OCI-LY3 (cell line): ENCODE results near the gene OR52N1.

ENCODE experiments used
- H2AFZ ChIP-seq: fragments of 200-600, 300-600 bp; shearing (Covaris generic); 2 replicates; pipeline ENCODE4 v1.6.0; 2014; ENCODE audit warnings: antibody characterized with exemption, low read depth, low read length
- H3K27ac ChIP-seq: fragments of 200-600, 300-600 bp; sonication (generic); 2 replicates; pipeline ENCODE4 v1.5.1; 2014; ENCODE audit warnings: mild to moderate bottlenecking, low read length, moderate library complexity, mixed read lengths
- H3K27me3 ChIP-seq: fragments of 200-600, 300-600 bp; sonication (generic); 2 replicates; pipeline ENCODE4 v1.6.1; 2014; ENCODE audit warnings: low read depth, low read length, mixed read lengths
- H3K36me3 ChIP-seq: fragments of 200-600, 300-600 bp; sonication (generic); replicated peaks from 2 replicates; pipeline ENCODE3; 2014; ENCODE audit warnings: low read depth, low read length, mixed read lengths
- H3K4me1 ChIP-seq: fragments of 300-600, 200-600 bp; sonication (generic); 2 replicates; pipeline ENCODE4 v1.6.1; 2014; ENCODE audit warnings: low read length, mixed read lengths
- H3K4me2 ChIP-seq: fragments of 200-600, 300-600 bp; sonication (generic); 2 replicates; pipeline ENCODE4 v1.6.1; 2014; ENCODE audit warnings: low read length, mixed read lengths
- H3K4me3 ChIP-seq: fragments of 300-600, 200-600 bp; sonication (generic); 2 replicates; pipeline ENCODE4 v1.5.1; 2014; ENCODE audit warnings: antibody characterized with exemption, mild to moderate bottlenecking, low read length, moderate library complexity
- H3K79me2 ChIP-seq: fragments of 300-600, 200-600 bp; shearing (Covaris generic); 2 replicates; pipeline ENCODE4 v1.6.1; 2014; ENCODE audit warnings: mild to moderate bottlenecking, low read length, mixed read lengths
- H3K9ac ChIP-seq: fragments of 300-600, 200-600 bp; shearing (Covaris generic); 2 replicates; pipeline ENCODE4 v1.6.0; 2014; ENCODE audit warnings: mild to moderate bottlenecking, low read length, moderate library complexity
- H3K9me3 ChIP-seq: fragments of 200-600, 300-600 bp; shearing (Covaris generic); 2 replicates; pipeline ENCODE4 v1.6.1; 2014; ENCODE audit warnings: low read length, mixed read lengths; ENCODE audit not compliant: insufficient read depth
- H4K20me1 ChIP-seq: fragments of 200-600, 300-600 bp; sonication (generic); 2 replicates; pipeline ENCODE4 v1.6.1; 2016; ENCODE audit warnings: low read length, mixed read lengths; ENCODE audit not compliant: insufficient read depth
- CTCF ChIP-seq: fragments of 200-600, 300-600 bp; sonication (generic); IDR thresholded peaks from 2 replicates; pipeline ENCODE4 v1.5.1; 2014; ENCODE audit warnings: antibody characterized with exemption, low read length, low read depth
- EZH2phosphoT487 ChIP-seq: fragments of 200-600 bp; shearing (Covaris generic); IDR thresholded peaks from 2 replicates; pipeline ENCODE4 v1.6.1; 2018; ENCODE audit warnings: antibody characterized with exemption, mixed run types, low read depth

OR52N1 gene

GRCh38 chr11:5818245-5818886, 27.3 kb upstream of the OR52N1 start:
- Histone ChIP-seq H3K36me3 (no peaks in the 10 kb centered on the region), H3K4me2 (peak overlapping the region; percentile 58), H3K27me3 (no peaks in the 10 kb centered on the region), H3K4me1 (peaks cover 12% of the 10 kb centered on the region), H3K9ac (no peak overlapping the region), H3K79me2 (no peaks in the 10 kb centered on the region), H2AFZ (peak overlapping the region; percentile 94), H4K20me1 (no peaks in the 10 kb centered on the region), H3K27ac (no peak overlapping the region), H3K9me3 (no peaks in the 10 kb centered on the region), H3K4me3 (peak overlapping the region; percentile 42)
- no peak for TF ChIP-seq EZH2phosphoT487
- TF ChIP-seq CTCF = no peak

GRCh38 chr11:5815534-5815933, 24.5 kb upstream of the OR52N1 start:
- no peak overlapping the region for H3K27ac ChIP-seq
- no peaks in the 10 kb centered on the region for H3K9me3 ChIP-seq
- no peak overlapping the region for H3K4me2 ChIP-seq
- no peak overlapping the region for H3K9ac ChIP-seq
- peaks cover 12% of the 10 kb centered on the region for H3K4me1 ChIP-seq
- H3K4me3 ChIP-seq = no peak overlapping the region
- no peaks in the 10 kb centered on the region for H4K20me1 ChIP-seq
- TF ChIP-seq CTCF (no peak), EZH2phosphoT487 (no peak)
- no peaks in the 10 kb centered on the region for H3K79me2 ChIP-seq
- no peaks in the 10 kb centered on the region for H3K27me3 ChIP-seq
- H3K36me3 ChIP-seq = no peaks in the 10 kb centered on the region
- no peak overlapping the region for H2AFZ ChIP-seq

- Histone ChIP-seq H3K36me3 (no peaks in the 10 kb centered on the region), H3K4me2 (no peak overlapping the region), H3K27me3 (no peaks in the 10 kb centered on the region), H3K27ac (no peak overlapping the region), H4K20me1 (no peaks in the 10 kb centered on the region), H3K9ac (no peak overlapping the region), H3K79me2 (no peaks in the 10 kb centered on the region), H3K4me3 (no peak overlapping the region), H3K4me1 (peaks cover 7% of the 10 kb centered on the region), H3K9me3 (no peaks in the 10 kb centered on the region), H2AFZ (no peak overlapping the region)
- TF ChIP-seq EZH2phosphoT487 = no peak
- TF ChIP-seq CTCF = no peak
Measured at GRCh38 chr11:5809905-5810795, 19.1 kb upstream of the OR52N1 start.

- no peaks in the 10 kb centered on the region for H3K9me3 ChIP-seq
- no peaks in the 10 kb centered on the region for H3K36me3 ChIP-seq
- H3K4me2 ChIP-seq = peak overlapping the region; percentile 100
- H2AFZ ChIP-seq = peak overlapping the region; percentile 100
- H3K4me1 ChIP-seq = peaks cover 7% of the 10 kb centered on the region
- H3K27ac ChIP-seq = no peak overlapping the region
- H3K79me2 ChIP-seq = no peaks in the 10 kb centered on the region
- 0 out of 2 replicates have a peak, but pooled peaks cover 2% of the 10 kb centered on the region for H3K27me3 ChIP-seq
- H3K9ac ChIP-seq = peak overlapping the region; percentile 74
- no peaks in the 10 kb centered on the region for H4K20me1 ChIP-seq
- H3K4me3 ChIP-seq = peak overlapping the region; percentile 100
- no peak for TF ChIP-seq CTCF
- no peak for TF ChIP-seq EZH2phosphoT487
Measured at GRCh38 chr11:5809122-5809519, 18.1 kb upstream of the OR52N1 start.
